Ammon's horn (tissue), 1 donor: ENCODE data around the gene CLCN1.
A peak's percentile ranks its signal among the peaks of the same experiment; 100 is the strongest.

Experiments
- DNase-seq: peaks from one replicate; pipeline ENCODE4 v3.0.0-alpha.2; 2016; ENCODE audit warnings: low spot score

The CLCN1 gene

DNA sequence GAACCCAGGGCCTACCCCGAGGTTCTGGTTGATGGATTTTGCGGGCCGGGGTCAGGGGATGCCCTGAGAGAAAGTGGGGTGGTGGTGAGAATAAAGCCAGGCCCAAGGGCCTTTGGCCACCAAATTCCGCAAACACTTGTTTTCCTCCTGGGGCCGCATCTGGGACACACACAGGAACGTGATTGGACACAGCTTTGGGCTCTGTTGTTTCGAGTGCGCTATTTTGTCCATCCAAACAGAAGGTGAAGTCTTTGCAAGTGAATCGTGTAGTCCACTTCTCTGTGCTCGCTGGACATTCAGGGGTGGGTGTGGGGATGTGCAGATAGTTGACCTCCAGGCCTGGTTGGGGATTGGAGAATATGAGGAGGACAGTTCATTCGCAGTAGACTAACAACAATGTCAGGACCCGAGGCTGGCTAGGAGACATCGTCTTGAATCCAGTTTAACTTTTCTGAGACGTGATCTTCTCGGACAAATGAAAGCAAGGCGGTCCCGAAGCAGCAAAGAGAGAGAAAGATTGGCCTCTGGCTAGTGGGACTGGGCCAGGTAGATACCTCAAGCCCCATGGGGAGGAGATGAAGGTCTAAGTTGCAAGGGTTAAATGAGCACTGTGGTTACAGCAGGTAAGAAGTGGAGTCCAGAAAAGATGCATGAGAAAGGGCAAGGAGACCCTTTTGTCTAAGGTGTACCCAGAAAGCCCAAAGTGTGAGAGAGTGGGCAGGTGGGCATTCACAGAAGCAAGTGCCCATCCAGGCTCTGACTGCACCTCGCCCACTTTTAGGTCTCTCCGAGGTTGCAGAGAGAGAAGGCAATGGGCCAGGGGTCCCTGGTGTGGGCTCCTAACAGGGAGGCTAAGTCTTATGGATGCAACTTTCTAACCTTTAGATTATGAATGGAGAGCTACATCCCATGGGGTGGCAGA is 47.4 kb downstream of the CLCN1 start:
- no peak for DNase-seq

DNA sequence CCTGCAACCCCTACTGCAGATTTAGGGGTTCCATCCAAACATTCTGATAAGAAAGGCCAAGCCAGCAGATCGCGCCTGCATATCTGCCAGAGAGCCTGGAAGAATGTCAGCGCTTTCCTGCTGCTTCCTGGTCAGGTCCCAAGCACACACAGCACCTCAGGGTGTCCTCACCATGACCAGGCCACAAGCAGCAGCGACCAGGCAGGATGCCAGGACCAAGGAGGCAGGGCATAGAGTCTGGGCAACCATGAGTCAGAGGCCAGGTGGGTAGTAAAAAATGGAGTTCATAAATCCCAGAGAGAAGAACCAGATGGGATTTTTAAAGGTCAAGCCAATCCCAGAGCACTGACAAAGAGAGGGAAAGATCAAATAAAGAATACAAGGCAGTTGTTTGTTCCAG is 52.1 kb downstream of the CLCN1 start:
- no peak for DNase-seq

DNA sequence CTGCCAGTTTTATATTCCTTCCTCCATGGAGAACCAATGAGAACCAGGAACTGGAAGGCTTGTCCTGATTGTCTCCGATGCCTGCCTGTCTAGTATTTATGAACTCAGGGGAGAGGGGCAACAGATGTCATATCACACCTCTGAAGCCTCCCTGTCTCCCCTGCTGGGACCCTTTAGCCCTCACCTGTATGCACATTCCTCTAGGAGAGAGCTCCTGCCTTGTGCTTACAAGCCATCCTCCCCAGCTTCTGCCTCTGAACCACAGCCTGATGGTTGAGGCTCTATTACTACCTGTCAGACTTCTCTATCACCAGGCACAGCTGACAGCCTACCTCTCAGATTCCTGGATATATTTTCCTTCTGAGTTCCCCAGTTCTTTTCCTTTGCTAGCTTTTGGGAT is 52.5 kb downstream of the CLCN1 start:
- DNase-seq: no peak

DNA sequence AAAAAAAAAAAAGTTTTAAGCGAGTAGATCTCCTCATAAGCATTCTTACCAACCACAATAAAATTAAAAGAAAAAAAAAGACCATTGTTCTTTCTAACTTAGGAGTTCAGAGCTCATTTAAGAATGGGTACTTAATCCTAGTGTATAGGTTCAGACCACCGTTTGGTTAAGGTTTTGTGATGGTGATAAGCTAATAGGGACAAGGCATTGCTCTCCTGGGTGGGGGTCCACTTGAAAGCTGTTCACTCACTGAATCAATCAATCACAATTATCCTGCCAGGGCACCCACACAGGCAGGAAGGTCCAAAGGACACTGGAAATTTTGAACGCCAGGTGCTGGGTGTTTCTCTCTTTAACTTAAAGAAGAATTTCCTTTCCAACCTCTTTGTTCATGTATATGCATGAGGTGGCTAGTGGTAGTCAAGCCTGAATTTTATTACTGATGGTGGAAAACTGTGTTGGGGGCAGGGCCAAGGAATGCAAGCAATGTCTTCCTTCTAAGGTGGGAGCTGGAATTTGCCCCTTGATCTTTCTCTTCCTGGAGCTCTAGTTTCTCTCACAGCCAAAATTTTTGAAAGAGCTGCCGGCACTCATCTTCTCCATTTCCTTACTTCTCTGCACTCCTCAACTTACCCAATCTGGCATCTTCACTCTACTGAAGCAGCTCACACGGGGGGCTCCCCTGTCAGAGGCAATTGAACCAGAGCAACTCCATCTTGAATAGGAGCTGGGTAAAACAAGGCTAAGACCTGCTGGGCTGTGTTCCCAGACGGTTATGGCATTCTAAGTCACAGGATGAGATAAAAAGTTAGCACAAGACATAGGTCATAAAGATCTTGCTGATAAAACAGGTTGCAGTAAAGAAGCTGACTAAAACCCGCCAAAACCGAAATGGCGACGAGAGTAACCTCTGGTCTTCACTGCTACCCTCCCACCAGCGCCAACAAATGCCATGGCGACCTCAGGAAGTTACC is 54.1 kb downstream of the CLCN1 start:
- no peak for DNase-seq

DNA sequence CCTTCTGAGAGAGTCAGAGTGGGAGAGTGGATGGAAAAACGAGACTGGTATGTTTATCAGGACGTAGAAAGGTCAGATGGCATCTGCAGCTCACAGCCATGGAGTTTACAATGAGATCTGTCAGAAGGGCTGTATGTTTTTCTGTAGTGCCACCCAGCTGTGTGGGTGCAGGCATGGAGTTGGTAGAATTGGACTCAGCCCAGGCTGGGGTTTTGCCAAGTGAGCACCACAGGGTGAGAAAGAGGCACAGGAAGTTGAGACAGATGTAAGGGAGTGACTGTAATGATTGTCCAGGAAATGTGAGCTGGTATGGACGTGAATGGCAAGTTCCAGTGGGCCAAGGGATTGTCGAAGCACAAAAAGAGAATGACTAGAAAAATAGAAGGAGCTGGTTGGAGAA is 56.2 kb downstream of the CLCN1 start:
- peak; percentile 90 for DNase-seq

DNA sequence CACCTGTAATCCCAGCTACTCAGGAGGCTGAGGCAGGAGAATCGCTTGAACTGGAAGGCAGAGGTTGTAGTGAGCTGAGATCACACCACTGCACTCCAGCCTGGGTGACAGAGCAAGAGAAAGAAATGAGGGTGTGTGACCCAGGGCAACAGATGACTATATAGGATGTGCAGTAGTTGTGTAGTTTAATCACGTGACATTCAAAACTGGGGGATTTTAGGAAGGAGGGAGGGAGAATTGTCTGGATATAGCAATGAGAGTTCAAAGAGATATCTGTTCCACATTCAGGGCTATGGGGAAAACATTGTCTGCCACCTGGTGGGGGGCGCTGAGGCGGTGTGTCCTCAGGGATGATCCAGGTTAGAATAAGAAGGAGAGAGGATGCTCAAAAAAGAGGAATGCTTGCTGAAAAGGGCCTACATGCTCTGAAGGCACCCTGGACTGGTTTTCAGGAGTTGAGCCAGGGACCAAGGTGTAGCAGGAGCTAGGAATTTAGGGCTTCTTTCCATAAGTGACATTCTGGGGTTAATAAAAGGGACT is 57.4 kb downstream of the CLCN1 start:
- no peak for DNase-seq

DNA sequence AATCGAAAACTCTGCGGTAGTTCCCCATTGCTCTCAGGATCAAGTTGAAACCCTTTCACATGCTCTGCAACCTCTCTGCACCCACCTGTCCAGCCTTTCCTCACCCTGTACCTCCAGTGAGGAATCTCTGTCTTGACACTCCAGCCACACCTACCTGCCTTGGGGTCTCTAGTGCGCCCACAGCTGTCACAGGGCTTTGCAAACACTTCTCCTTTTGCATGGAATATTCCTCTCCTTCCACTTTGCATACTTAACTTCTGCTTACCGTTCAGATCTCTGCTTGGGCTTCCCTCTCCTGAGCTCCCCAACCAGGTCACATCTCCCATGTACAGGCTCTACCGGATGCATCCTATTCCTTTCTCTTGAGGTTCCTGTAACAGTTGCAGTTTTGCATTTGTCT is 58.6 kb downstream of the CLCN1 start:
- DNase-seq: no peak

GRCh38 chr7:143375298-143376034 is 59.6 kb downstream of the CLCN1 start:
- DNase-seq: no peak

DNA sequence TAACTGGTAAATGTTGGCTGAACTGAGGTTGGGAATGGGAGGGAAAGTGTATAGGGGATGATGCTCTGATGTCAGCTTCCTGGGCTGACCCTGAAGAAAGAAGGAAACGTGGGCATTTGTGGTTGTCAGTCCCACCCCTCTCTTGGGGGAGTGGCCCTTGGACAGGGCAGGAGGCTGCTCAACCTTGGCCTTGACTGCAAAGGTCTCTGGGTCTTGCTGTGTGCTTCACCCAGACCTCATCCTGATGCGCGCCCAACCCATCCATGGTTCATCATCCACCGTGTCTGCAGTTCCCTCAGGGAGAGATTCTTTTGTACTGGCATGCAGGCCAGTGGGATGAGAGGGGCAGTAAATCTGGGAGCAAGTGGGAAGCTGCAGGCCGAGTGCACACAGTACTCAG is 60.5 kb downstream of the CLCN1 start:
- no peak for DNase-seq

DNA sequence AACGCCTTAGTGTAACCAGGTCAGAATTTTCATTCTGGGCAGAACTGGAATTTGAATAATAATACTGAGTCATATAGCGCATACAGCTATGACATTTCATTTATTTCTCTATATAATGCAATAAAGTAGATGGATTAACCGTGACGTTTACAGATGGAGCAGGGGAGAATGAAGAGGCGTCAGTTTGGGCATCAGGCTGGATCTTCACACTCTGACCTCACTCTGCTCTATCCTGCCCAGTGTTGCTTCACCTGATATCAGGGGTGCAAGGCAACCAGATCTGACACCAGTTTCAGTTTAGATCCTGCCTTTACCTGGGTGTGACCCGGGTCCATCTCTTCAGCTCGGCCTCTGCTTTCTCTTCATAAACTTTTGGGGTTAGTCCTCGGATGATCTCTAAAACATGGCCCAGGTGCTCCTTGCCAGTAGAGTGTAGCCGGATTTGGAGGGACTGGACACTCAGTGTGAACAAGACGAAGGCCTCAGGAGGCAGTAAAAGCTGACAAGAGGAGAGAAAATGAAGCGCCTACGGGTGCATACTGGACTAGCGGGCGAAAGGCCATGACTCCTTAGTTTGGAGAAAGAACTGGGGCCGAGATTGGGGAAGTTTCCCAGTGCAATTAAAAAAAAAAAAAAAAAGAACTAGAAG is 63.8 kb downstream of the CLCN1 start:
- DNase-seq: no peak

DNA sequence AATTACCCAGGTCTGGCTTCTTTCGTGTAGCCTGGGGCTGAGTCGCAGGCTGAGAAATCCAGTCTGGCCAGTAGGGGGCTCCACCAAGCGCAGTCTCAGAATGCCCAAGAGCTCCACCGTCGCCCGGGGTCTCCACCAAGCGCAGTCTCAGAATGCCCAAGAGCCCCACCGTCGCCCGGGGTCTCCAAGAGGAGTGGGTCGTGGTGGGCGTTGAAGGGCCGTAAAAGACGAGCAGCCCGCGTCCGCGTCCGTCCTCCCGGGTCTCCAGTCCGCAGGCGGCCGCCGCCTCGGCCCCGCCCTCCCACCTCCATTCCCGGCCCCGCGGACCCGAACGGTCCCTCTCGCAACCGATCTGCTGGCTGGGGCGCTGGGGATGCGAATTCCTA is 64.3 kb downstream of the CLCN1 start:
- peak; percentile 89 for DNase-seq

DNA sequence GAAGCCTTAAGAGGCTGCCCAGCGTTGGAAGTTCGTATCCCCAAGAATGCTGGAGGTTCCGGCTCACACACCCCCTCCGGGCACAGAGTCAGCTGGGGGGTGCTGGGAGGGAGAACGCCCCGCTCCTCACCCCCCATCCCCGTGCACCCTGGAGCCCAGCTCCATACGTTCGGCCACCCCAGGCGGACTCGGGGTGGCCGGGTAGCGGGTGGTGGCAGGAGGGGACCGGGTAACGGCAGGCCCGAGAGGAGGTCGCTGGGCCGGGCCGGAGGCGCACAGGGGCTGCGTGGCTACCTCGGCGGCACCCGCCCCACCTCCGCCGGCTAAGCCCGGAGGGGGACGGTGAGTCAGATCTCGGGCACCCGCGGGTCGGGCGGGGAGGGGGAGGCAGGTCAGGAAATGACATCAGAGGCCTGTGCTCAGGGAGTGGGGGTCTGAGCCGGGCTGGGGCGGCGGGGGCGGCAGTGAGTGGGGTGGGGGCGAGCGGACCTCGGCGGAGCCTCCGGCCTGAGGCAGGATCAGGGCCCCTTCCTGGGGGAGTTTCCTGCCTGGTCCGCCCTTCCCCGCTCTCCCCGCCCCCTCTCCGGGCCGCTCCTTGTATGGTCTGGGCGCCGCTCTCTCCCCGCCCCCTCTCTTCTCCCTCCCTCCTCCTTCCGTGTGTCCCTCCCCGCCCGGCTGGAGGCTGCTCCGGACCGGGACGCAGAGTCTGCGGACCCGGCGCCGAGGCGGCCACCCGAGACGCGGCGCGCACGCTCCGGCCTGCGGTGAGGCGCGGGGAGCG is 64.9 kb downstream of the CLCN1 start, which contains the start of gene ZYX:
Gene ZYX, plus strand, starts transcription at position 700 of the 781 bp plus-strand sequence. CDS start 227 bp downstream, outside the sequence.
- peak; percentile 92 for DNase-seq

- DNase-seq: no peak
These were observed 65.7 kb downstream of the CLCN1 start for GRCh38 chr7:143381427-143382125.

GRCh38 chr7:143382126-143382790 is 66.3 kb downstream of the CLCN1 start:
- DNase-seq: no peak

DNA sequence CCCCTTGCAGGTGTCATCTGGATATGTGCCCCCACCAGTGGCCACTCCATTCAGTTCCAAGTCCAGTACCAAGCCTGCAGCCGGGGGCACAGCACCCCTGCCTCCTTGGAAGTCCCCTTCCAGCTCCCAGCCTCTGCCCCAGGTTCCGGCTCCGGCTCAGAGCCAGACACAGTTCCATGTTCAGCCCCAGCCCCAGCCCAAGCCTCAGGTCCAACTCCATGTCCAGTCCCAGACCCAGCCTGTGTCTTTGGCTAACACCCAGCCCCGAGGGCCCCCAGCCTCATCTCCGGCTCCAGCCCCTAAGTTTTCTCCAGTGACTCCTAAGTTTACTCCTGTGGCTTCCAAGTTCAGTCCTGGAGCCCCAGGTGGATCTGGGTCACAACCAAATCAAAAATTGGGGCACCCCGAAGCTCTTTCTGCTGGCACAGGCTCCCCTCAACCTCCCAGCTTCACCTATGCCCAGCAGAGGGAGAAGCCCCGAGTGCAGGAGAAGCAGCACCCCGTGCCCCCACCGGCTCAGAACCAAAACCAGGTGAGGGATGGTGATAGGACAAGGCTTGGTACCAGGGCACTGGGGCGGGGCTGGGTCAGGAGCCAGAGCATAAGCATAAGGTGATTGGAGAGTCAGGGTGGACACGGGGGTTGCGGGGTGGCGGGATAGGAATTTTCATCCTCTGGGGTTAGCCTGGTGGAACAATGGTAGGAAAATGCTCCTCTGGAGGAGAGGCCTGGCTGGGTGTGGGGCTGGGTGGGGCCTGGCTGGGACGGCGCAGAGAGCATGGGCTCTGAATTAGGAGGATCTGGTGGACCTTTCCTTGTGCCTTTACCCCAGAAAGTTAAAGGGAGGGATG is 67.1 kb downstream of the CLCN1 start:
- no peak for DNase-seq

- DNase-seq: no peak
These were observed 67.7 kb downstream of the CLCN1 start for GRCh38 chr7:143383642-143383957.

GRCh38 chr7:143384148-143384547 is 68.2 kb downstream of the CLCN1 start:
- DNase-seq: no peak
